Neutrophil (primary cell): ENCODE results near the gene RDH16.
"Not testable (repeated sequence)": the region's sequence is repeated elsewhere in the genome, so short reads cannot be mapped to it uniquely, and the experiment has no call there.

ENCODE experiments used
- H3K27ac ChIP-seq: fragments of 200-600 bp; sonication (generic); 2 replicates; pipeline ENCODE4 v1.5.1; 2016; ENCODE audit warnings: mild to moderate bottlenecking, moderate library complexity
- H3K27me3 ChIP-seq: fragments of 200-600 bp; sonication (generic); 2 replicates; pipeline ENCODE4 v1.6.0; 2016; ENCODE audit warnings: mild to moderate bottlenecking
- H3K36me3 ChIP-seq: fragments of 200-600 bp; sonication (generic); 2 replicates; pipeline ENCODE4 v1.5.1; 2017
- H3K4me1 ChIP-seq, 2 experiments: fragments of 200-600 bp in 1 of 2; sonication (generic) in 1 of 2; 1 replicate in 1 of 2; 2 replicates in 1 of 2; pipeline versions ENCODE4 v1.5.1 to v1.6.1; 2013 to 2016; ENCODE audit warnings: low read depth in 1 of 2, low read length in 1 of 2, mild to moderate bottlenecking in 1 of 2, moderate library complexity in 1 of 2; ENCODE audit not compliant: control insufficient read depth in 1 of 2, insufficient read depth in 1 of 2
- H3K4me3 ChIP-seq, 2 experiments: fragments of 200-600 bp in 1 of 2; sonication (generic) in 1 of 2; 1 replicate in 1 of 2; 2 replicates in 1 of 2; pipeline ENCODE4 v1.5.1; 2013 to 2016; ENCODE audit warnings: low read depth in 1 of 2, low read length in 1 of 2, mild to moderate bottlenecking in 1 of 2, moderate library complexity in 1 of 2
- H3K9me3 ChIP-seq: fragments of 200-600 bp; sonication (generic); 2 replicates; pipeline ENCODE4 v1.5.1; 2016
- CTCF ChIP-seq: fragments of 200-600 bp; sonication (generic); IDR thresholded peaks from 2 replicates; pipeline ENCODE4 v1.5.1; 2016; ENCODE audit warnings: antibody characterized with exemption

The RDH16 gene

DNA sequence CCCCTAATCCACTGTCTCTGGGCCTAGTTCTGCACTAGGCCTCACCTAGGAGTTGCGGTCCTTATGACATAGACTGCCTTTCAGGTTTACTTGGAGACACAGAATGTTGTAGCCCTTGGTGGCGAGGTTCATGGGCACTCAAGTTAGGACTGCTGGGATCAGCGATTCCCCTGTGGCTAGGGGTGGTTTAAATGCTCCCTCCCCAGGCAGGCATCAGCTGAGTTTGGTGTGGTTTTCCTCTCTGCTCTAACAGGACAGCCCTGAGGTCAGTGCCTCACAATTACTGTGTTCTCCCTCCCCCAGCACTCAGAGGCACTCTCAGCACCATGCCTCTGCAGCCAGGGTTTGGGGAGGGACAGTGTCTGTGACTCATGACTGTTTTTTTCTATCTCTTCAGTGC is 22.2 kb upstream of the RDH16 start:
- no peaks in the 10 kb centered on the region for H3K4me1 ChIP-seq
- H3K27ac ChIP-seq = no peak overlapping the region
- no peak overlapping the region for H3K4me3 ChIP-seq
- H3K9me3 ChIP-seq = no peaks in the 10 kb centered on the region
- H3K27me3 ChIP-seq = no peaks in the 10 kb centered on the region
- H3K36me3 ChIP-seq = no peaks in the 10 kb centered on the region
- TF ChIP-seq CTCF = no peak

- H3K27me3 ChIP-seq = no peaks in the 10 kb centered on the region
- no peaks in the 10 kb centered on the region for H3K4me1 ChIP-seq
- no peak for TF ChIP-seq CTCF
- H3K27ac ChIP-seq = no peak overlapping the region
- H3K36me3 ChIP-seq = no peaks in the 10 kb centered on the region
- no peak overlapping the region for H3K4me3 ChIP-seq
- no peaks in the 10 kb centered on the region for H3K9me3 ChIP-seq
Measured at GRCh38 chr12:56978397-56979138, 21.2 kb upstream of the RDH16 start.

- H3K27ac ChIP-seq, H3K4me3 ChIP-seq, H3K4me1 ChIP-seq, H3K9me3 ChIP-seq, H3K27me3 ChIP-seq, H3K36me3 ChIP-seq: not testable (repeated sequence)
Measured at GRCh38 chr12:56977361-56977760, 20.0 kb upstream of the RDH16 start.

DNA sequence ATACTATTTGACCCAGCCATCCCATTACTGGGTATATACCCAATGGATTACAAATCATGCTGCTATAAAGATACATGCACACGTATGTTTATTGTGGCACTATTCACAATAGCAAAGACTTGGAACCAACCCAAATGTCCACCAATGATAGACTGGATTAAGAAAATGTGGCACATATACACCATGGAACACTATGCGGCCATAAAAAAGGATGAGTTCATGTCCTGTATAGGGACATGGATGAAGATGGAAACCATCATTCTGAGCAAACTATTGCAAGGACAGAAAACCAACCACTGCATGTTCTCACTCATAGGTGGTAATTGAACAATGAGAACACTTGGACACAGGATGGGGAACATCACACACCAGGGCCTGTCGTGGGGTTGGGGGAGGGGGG is 16.8 kb upstream of the RDH16 start:
- not testable (repeated sequence) for H3K4me3 ChIP-seq, H3K9me3 ChIP-seq, H3K27me3 ChIP-seq, H3K27ac ChIP-seq, H3K4me1 ChIP-seq, H3K36me3 ChIP-seq

DNA sequence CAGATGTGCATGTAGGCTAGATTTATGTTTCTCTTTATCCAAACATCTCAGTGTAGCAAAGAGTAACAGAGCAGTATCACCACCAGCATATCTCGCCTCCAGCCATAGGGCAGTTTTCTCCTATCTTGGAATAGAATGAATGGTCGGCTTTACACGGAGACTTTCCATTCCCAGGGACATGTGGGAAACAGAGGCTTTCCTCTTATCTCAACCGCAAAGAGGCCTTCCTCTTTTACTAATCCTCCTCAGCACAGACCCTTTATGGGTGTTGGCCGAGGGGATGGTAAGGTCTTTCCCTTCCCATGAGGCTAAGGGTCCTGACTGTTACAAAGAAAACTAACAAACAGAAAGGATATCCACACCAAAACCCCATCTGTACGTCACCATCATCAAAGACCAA is 11.5 kb upstream of the RDH16 start:
- not testable (repeated sequence) for H3K36me3 ChIP-seq, H3K4me1 ChIP-seq, H3K27ac ChIP-seq, H3K27me3 ChIP-seq, H3K9me3 ChIP-seq, H3K4me3 ChIP-seq

DNA sequence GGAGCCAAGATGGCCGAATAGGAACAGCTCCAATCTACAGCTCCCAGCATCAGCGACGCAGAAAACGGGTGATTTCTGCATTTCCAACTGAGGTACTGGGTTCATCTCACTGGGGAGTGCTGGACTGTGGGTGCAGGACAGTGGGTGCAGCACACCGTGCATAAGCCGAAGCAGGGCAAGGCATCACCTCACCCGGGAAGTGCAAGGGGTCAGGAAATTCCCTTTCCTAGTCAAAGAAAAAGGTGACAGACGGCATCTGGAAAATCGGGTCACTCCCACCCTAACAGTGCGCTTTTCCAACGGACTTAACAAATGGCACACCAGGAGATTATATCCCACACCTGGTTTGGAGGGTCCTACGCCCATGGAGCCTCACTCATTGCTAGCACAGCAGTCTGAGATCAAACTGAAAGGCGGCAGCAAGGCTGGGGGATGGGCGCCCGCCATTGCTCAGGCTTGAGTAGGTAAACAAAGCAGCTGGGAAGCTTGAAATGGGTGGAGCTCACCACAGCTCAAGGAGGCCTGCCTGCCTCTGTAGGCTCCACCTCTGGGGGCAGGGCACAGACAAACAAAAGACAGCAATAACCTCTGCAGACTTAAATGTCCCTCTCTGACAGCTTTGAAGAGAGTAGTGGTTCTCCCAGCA is 8.7 kb upstream of the RDH16 start:
- H3K27me3 ChIP-seq, H3K4me1 ChIP-seq, H3K27ac ChIP-seq, H3K36me3 ChIP-seq, H3K9me3 ChIP-seq, H3K4me3 ChIP-seq: not testable (repeated sequence)

DNA sequence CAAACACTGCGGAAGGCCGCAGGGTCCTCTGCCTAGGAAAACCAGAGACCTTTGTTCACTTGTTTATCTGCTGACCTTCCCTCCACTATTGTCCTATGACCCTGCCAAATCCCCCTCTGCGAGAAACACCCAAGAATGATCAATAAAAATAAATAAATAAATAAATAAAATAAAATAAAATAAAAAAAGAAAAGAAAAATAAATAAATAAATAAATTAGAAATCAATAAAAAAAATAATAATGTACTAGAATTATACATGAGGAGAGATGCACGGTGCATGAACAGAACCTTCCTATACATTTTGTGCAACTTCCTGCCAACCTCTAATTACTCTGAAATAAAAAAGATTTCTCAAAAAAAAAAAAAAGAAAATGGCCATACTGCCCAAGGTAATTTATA is 7.7 kb upstream of the RDH16 start:
- not testable (repeated sequence) for H3K4me1 ChIP-seq

DNA sequence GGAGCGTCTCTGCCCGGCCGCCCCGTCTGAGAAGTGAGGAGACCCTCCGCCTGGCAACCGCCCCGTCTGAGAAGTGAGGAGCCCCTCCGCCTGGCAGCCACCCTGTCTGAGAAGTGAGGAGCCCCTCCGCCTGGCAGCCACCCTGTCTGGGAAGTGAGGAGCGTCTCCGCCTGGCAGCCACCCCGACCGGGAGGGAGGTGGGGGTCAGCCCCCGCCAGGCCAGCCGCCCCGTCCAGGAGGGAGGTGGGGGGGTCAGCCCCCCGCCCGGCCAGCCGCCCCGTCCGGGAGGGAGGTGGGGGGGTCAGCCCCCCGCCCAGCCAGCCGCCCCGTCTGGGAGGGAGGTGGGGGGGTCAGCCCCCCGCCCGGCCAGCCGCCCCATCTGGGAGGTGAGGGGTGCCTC is 6.1 kb upstream of the RDH16 start:
- not testable (repeated sequence) for H3K36me3 ChIP-seq, H3K4me3 ChIP-seq

More for the DNA sequence above, 7.7 kb upstream of the RDH16 start:
- H3K27me3 ChIP-seq, H3K27ac ChIP-seq, H3K36me3 ChIP-seq, H3K4me3 ChIP-seq, H3K9me3 ChIP-seq: not testable (repeated sequence)

GRCh38 chr12:56962247-56962646 is 4.8 kb upstream of the RDH16 start:
- not testable (repeated sequence) for H3K4me1 ChIP-seq, H3K27me3 ChIP-seq, H3K9me3 ChIP-seq, H3K4me3 ChIP-seq, H3K27ac ChIP-seq, H3K36me3 ChIP-seq

More for the DNA sequence above, 6.1 kb upstream of the RDH16 start:
- H3K27ac ChIP-seq, H3K9me3 ChIP-seq, H3K27me3 ChIP-seq, H3K4me1 ChIP-seq: not testable (repeated sequence)
